HG02763 (cell line): ENCODE results near the gene ACKR2.
A peak's percentile ranks its signal among the peaks of the same experiment; 100 is the strongest.
"Not testable (repeated sequence)": the region's sequence is repeated elsewhere in the genome, so short reads cannot be mapped to it uniquely, and the experiment has no call there.

ENCODE experiments used
- ATAC-seq: cut with Tn5 transposase; IDR thresholded peaks from one replicate; pipeline ENCODE4 v1.9.1; 2021; ENCODE audit warnings: mild to moderate bottlenecking, moderate library complexity; ENCODE audit not compliant: unreplicated experiment

The ACKR2 gene

GRCh38 chr3:42855219-42855546 lies 45.9 kb downstream of the ACKR2 start:
- ATAC-seq = no peak

- no peak for ATAC-seq
Measured at GRCh38 chr3:42855547-42856380, 46.5 kb downstream of the ACKR2 start.

- no peak for ATAC-seq
Measured at GRCh38 chr3:42856544-42856943, 47.3 kb downstream of the ACKR2 start.

- no peak for ATAC-seq
Measured at GRCh38 chr3:42864321-42864950, 55.2 kb downstream of the ACKR2 start.

- no peak for ATAC-seq
Measured at GRCh38 chr3:42865256-42865655, 56.0 kb downstream of the ACKR2 start.

GRCh38 chr3:42867138-42867537 lies 57.9 kb downstream of the ACKR2 start:
- no peak for ATAC-seq

GRCh38 chr3:42868841-42869240 lies 59.6 kb downstream of the ACKR2 start:
- ATAC-seq = no peak

- no peak for ATAC-seq
Measured at GRCh38 chr3:42871592-42872196, 62.4 kb downstream of the ACKR2 start.

GRCh38 chr3:42872718-42873117 lies 63.5 kb downstream of the ACKR2 start:
- ATAC-seq = no peak

- ATAC-seq = no peak
Measured at GRCh38 chr3:42873221-42873982, 64.2 kb downstream of the ACKR2 start.

- no peak for ATAC-seq
Measured at GRCh38 chr3:42874749-42875148, 65.5 kb downstream of the ACKR2 start.

GRCh38 chr3:42875325-42876151 lies 66.3 kb downstream of the ACKR2 start, which contains the start of gene CYP8B1:
Gene CYP8B1 (minus strand): TSS chr3:42875879. CDS start chr3:42875816, 63 bp downstream.
- no peak for ATAC-seq

- no peak for ATAC-seq
Measured at GRCh38 chr3:42876401-42876800, 67.2 kb downstream of the ACKR2 start.

- no peak for ATAC-seq
Measured at GRCh38 chr3:42876940-42877720, 67.9 kb downstream of the ACKR2 start.

GRCh38 chr3:42877881-42878280 lies 68.6 kb downstream of the ACKR2 start:
- no peak for ATAC-seq

- ATAC-seq = no peak
Measured at GRCh38 chr3:42880183-42880582, 70.9 kb downstream of the ACKR2 start.

- peak; percentile 98 for ATAC-seq
Measured at GRCh38 chr3:42880601-42881451, 71.6 kb downstream of the ACKR2 start.

GRCh38 chr3:42883251-42883930 lies 74.1 kb downstream of the ACKR2 start:
- ATAC-seq = not testable (repeated sequence)
